ENCODE results near the gene CCDC6.
"Not testable (repeated sequence)": the region's sequence is repeated elsewhere in the genome, so short reads cannot be mapped to it uniquely, and the experiment has no call there.

CCDC6 gene

DNA sequence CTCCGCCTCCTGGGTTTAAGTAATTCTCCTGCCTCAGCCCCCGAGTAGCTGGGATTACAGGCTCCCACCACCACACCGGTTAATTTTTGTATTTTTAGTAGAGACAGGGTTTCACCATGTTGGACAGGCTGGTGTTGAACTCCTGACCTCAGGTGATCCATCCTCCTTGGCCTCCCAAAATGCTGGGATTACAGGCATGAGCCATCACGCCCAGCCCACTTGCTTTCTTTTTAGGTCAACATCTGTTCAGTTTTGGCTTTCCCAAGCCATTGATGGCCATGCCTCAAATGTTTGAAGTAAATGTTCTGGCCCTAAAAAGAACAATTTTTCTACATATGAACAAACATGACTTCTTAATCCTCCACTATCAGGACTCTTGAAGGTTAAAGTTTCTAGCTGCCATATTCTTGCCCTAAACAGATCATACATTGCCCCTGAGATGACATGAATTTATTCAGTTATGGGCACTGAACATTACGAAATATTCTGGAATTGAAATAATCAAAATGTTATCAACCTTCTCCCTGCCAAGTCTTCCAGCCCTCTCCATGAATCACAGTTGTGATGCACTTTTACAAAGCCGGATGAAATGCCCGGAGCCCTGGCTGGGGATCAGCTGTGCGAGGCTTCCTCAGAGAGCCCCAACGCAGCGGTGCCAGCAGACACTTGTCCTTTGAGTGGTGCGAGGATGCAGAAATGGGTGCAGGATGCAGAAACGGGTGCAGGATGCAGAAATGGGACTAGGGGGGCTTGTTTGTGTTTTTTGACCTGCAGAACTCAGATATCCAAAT is 156.0 kb downstream of the CCDC6 start:
- no peak for DNase-seq

GRCh38 chr10:59748834-59749233 is 157.5 kb downstream of the CCDC6 start:
- no peak for DNase-seq

GRCh38 chr10:59745163-59745650 is 161.1 kb downstream of the CCDC6 start:
- DNase-seq = no peak

DNA sequence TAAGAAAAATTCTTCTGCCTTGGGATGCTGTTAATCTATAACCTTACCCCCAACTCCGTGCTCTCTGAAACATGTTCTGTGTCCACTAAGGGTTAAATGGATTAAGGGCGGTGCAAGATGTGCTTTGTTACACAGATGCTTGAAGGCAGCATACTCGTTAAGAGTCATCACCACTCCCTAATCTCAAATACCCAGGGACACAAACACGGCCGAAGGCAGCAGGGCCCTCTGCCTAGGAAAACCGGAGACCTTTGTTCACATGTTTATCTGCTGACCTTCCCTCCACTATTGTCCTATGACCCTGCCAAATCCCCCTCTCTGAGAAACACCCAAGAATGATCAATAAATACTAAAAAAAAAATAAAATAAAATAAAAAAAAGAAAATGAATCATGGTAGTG is 161.6 kb downstream of the CCDC6 start:
- DNase-seq = not testable (repeated sequence)

GRCh38 chr10:59744156-59744555 is 162.2 kb downstream of the CCDC6 start:
- not testable (repeated sequence) for DNase-seq

- no peak for DNase-seq
Measured at GRCh38 chr10:59741583-59741982, 164.8 kb downstream of the CCDC6 start.

GRCh38 chr10:59741048-59741447 is 165.3 kb downstream of the CCDC6 start:
- DNase-seq = no peak
